GM12864 (cell line): ENCODE data around the gene RAP2A.

Experiments used
- DNase-seq: peaks from one replicate; pipeline ENCODE4 v3.0.0-alpha.2; 2011; ENCODE audit warnings: low read depth
- H3K4me3 ChIP-seq: 2 replicates; pipeline ENCODE4 v1.5.1; 2011; ENCODE audit warnings: mild to moderate bottlenecking, low read depth, low read length, control low read depth
- TF ChIP-seq, protein P1 (sequence below): IDR thresholded peaks from 2 replicates; pipeline ENCODE4 v1.5.1; 2011; ENCODE audit warnings: low read depth, mild to moderate bottlenecking, moderate library complexity, low read length, control low read depth, inconsistent platforms; ENCODE audit errors: missing control alignments

RAP2A gene

DNA sequence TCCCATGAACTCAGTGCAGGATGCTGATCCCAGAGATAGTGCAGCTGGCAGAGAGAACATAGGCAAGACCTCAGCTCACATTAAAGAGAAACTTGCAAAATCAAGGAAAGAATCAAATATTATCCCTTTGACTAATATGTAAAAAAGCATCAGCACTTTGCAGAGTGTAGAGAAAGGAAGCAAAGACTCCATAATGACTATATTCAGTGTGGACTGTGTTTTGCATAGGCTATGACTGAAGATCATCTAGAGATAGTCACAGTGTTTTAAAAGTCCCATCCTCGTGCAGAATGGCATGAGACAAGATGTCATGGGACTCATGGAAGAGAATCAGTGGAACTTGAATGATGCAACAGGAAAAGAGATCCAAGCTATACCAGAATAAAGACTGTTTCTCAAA is 84.0 kb downstream of the RAP2A start:
- TF ChIP-seq, protein P1, sequence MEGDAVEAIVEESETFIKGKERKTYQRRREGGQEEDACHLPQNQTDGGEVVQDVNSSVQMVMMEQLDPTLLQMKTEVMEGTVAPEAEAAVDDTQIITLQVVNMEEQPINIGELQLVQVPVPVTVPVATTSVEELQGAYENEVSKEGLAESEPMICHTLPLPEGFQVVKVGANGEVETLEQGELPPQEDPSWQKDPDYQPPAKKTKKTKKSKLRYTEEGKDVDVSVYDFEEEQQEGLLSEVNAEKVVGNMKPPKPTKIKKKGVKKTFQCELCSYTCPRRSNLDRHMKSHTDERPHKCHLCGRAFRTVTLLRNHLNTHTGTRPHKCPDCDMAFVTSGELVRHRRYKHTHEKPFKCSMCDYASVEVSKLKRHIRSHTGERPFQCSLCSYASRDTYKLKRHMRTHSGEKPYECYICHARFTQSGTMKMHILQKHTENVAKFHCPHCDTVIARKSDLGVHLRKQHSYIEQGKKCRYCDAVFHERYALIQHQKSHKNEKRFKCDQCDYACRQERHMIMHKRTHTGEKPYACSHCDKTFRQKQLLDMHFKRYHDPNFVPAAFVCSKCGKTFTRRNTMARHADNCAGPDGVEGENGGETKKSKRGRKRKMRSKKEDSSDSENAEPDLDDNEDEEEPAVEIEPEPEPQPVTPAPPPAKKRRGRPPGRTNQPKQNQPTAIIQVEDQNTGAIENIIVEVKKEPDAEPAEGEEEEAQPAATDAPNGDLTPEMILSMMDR: no peak
- H3K4me3 ChIP-seq: no peak overlapping the region
- DNase-seq: no peak
